Heart left ventricle (tissue), 16 donors: ENCODE measurements around the gene TPRN. TPM values are rescaled to one million over a fixed set of nuclear protein-coding genes. Genes with fewer than 3 reads are reported as not detected.

Experiments
- ATAC-seq, 4 donors: fragments of 200-7000 bp; cut with Tn5 transposase; one replicate each; pipeline ENCODE4 v1.9.1; 2020 to 2022; ENCODE audit warnings: moderate library complexity in 4 of 4, mild to moderate bottlenecking in 3 of 4, moderate number of reproducible peaks in 1 of 4
- DNase-seq, 5 donors: peaks; one replicate each; pipeline ENCODE4 v3.0.0-alpha.2; 2020
- H3K27ac ChIP-seq, 12 donors: fragments of 200-600 bp; sonication (generic) in 4 of 12; one replicate each; pipeline versions ENCODE4 v1.5.0 to v1.8.0; 2016 to 2022; ENCODE audit warnings: mild to moderate bottlenecking in 2 of 12
- H3K27me3 ChIP-seq, 9 donors: fragments of 200-600 bp; sonication (generic) in 2 of 9; one replicate each; pipeline versions ENCODE4 v1.5.1 to v1.8.0; 2016 to 2022; ENCODE audit warnings: mild to moderate bottlenecking in 3 of 9
- H3K36me3 ChIP-seq, 9 donors: fragments of 200-600 bp; sonication (generic) in 2 of 9; one replicate each; pipeline versions ENCODE4 v1.5.0 to v1.8.0; 2018 to 2022; ENCODE audit warnings: mild to moderate bottlenecking in 2 of 9
- H3K4me1 ChIP-seq, 12 donors: fragments of 200-600 bp; sonication (generic) in 4 of 12; one replicate each; pipeline versions ENCODE4 v1.5.0 to v1.8.0; 2016 to 2022; ENCODE audit warnings: mild to moderate bottlenecking in 3 of 12
- H3K4me3 ChIP-seq, 12 donors: fragments of 200-600 bp; sonication (generic) in 4 of 12; one replicate each; pipeline versions ENCODE4 v1.5.0 to v1.8.0; 2017 to 2022; ENCODE audit warnings: mild to moderate bottlenecking in 9 of 12, moderate library complexity in 4 of 12
- H3K9me3 ChIP-seq, 12 donors: fragments of 200-600 bp; sonication (generic) in 4 of 12; one replicate each; pipeline versions ENCODE4 v1.5.0 to v1.8.0; 2016 to 2022; ENCODE audit warnings: mild to moderate bottlenecking in 1 of 12
- POLR2A ChIP-seq, 2 donors: fragments of 450-650 bp; IDR thresholded peaks; one replicate each; pipeline ENCODE4 v1.6.1; 2017; ENCODE audit warnings: antibody characterized with exemption in 2 of 2, mild to moderate bottlenecking in 2 of 2, moderate library complexity in 2 of 2
- WGBS, 4 donors: extraction: QIAGEN DNeasy Blood & Tissue Kit in 2 of 4; methylation state at CpG; one replicate each; pipeline versions ENCODE4 v1.1.5 to v1.1.7; 2013 to 2018; 5-methylcytosine and 5-hydroxymethylcytosine counted together
- intact Hi-C, 10 donors: fragments of 100-400 bp; cut with DNase I; formaldehyde crosslinking; loops; one replicate each; pipeline versions ENCODE4 v1.11.1 to v1.14.2; 2022
- polyA plus RNA-seq, 2 donors: library from polyadenylated mRNA; stranded (reverse); fragments of 200-250 nt; gene quantifications; one replicate each; pipeline ENCODE4 v1.2.3, GENCODE V29; 2013
- total RNA-seq, 9 donors: library from RNA; depleted of rRNA in 2 of 9; stranded (reverse); fragments of >200 nt in 2 of 9; fragmentation: NEBNext Ultra II Directional in 3 of 9; extraction: Animal tissue kit (Norgen Biotek cat#: 25700) in 3 of 9; gene quantifications; one replicate each; pipeline versions ENCODE4 v1.1.0 to v1.2.4, GENCODE V29; 2016 to 2023
- TF ChIP-seq, protein P1 (sequence below), 12 donors: fragments of 200-600 bp; sonication (generic) in 4 of 12; IDR thresholded peaks; one replicate each; pipeline versions ENCODE4 v1.5.0 to v1.8.0; 2018 to 2022; ENCODE audit warnings: antibody characterized with exemption in 12 of 12, mild to moderate bottlenecking in 5 of 12
- donor health status: ischemic (EF 13 %, LVEDD 7.1; RV severe dilation, severe dysfunction).
- donor health status: healthy with polysubstance abuse.
- donor health status: DM: no; HTN: yes; CAD: no.
- donor health status: DM: no; HTN: no; CAD: no.
- donor health status: ischemic (EF 25% LVEDD 6.9; RV normal size, moderate dysfunction).
- donor health status: ischemic (EF 25% LVEDD 5.7; RV mildly dilated, moderate dysfunction).
- donor health status: healthy.
- donor health status: DM: yes; HTN: yes; CAD: no.
- donor health status: ischemic (EF 35%, LVEDD 5.7; RV mildly dilated, moderate dysfunction).
- donor health status: nonischemic (EF 11% LVEDD 7.7; RV severe dilation, severe dysfunction).
- donor health status: DM: yes; HTN: yes; CAD: no.
- donor health status: PGD.
- donor health status: ischemic (EF 29% LVEDD 5.4; RV normal size, mild dysfunction).
- donor health status: nonischemic (EF 23%, LVEDD 6.1; RV moderate dilation, normal function).

TPRN gene
- total and polyA plus RNA-seq, 11 donors = 11.5 to 18.0 (median 16.6) TPM

DNA sequence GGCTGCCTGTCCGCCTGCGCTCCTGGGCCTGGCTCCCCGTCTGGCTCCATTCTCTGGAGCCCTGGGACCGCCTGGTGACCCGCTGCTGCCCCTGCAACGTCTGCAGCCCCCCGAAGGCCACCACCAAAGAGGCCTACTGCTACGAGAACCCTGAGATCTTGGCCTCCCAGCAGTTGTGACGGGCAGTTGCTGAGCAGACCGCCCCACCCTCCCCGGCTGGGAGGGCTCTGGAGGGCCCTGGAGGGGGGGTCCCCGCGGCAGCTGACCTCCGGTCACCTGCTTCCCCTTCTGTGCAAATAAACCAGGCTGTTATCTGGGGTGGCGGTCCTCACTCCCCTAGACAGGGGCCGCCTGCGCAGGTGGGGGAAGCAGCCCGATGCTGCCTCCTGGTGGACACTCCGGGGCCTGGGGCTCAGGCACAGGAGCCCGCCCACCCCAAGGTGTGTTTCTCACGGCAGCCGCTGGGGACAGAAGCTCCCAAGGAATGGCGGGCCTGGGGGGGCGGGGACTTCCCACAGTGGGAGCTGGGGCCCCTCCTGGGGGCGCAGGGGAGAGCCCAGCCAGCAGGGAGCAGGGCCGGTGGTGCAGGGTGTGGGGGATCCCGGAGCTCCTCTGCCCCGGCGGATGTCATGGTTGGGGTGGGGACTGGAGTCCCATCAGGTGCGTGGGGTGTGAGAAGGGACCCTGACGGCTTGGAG lies 35.8 kb upstream of the TPRN start:
- Histone ChIP-seq H3K27me3 (peaks cover 0 to 21% (median 13%) of the 10 kb centered on the region in 9 donors), H3K4me3 (peak overlapping the region in 10 of 12 donors; percentile 4 to 41 (median 32)), H3K9me3 (no peaks in the 10 kb centered on the region), H3K36me3 (no peaks in the 10 kb centered on the region), H3K27ac (peak overlapping the region in 1 of 12 donors; percentile 37), H3K4me1 (peaks cover 0 to 50% (median 27%) of the 10 kb centered on the region in 12 donors)
- peak in 1 of 2 donors; percentile 18 for TF ChIP-seq POLR2A (IDR thresholded peaks at IDR 0.05)
- TF ChIP-seq, protein P1, sequence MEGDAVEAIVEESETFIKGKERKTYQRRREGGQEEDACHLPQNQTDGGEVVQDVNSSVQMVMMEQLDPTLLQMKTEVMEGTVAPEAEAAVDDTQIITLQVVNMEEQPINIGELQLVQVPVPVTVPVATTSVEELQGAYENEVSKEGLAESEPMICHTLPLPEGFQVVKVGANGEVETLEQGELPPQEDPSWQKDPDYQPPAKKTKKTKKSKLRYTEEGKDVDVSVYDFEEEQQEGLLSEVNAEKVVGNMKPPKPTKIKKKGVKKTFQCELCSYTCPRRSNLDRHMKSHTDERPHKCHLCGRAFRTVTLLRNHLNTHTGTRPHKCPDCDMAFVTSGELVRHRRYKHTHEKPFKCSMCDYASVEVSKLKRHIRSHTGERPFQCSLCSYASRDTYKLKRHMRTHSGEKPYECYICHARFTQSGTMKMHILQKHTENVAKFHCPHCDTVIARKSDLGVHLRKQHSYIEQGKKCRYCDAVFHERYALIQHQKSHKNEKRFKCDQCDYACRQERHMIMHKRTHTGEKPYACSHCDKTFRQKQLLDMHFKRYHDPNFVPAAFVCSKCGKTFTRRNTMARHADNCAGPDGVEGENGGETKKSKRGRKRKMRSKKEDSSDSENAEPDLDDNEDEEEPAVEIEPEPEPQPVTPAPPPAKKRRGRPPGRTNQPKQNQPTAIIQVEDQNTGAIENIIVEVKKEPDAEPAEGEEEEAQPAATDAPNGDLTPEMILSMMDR (IDR thresholded peaks at IDR 0.05) = peak; percentile 91 to 100 (median 98)
- ATAC-seq = peak; percentile 21 to 54 (median 43)
- intact Hi-C loops = loop anchor here in 2 of 10 donors (5.0 to 10.0 kb wide), 2 partner anchors 119 to 452 kb away; no protein-coding TSS in a partner anchor
- DNase-seq = peak; percentile 84 to 94 (median 87)
- 10 to 17% (median 14%) methylated on average over 10 to 31 of the region's 31 CpGs for WGBS, 4 donors

DNA sequence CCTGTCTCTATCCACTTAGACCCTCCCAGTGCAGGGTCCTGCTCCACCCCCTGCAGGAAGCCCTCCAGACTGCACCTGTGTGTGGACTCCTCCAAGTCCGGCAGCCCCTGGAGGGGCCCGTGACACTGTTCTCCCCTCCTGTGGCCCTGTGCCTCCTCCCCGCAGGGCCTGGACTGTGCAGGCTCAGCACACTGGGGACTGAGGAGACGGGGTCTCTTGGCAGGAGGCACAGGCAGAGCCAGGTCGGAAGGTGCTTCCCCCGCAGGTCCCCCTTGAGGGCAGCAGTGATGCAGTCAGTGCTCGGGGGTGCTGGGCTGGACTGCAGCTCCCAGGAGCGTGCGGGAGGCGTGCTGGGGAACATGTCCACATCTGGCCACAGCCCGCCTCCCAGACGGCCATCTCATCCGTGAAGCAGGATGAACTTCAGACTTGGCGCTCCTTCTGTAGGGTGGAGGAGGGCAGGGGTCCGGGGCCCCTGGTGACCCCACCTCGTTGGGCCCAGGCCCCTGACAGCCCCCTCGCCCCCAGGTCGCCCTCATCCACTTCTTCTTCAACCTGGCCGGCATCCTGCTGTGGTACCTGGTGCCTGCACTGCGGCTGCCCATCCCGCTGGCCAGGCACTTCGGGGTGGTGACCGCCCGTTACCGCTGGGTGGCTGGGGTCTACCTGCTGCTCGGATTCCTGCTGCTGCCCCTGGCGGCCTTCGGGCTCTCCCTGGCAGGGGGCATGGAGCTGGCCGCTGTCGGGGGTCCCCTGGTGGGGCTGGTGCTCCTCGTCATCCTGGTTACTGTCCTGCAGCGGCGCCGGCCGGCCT lies 35.1 kb upstream of the TPRN start:
- TF ChIP-seq POLR2A (IDR thresholded peaks at IDR 0.05) = no peak
- TF ChIP-seq, protein P1 (IDR thresholded peaks at IDR 0.05) = no peak
- Histone ChIP-seq H3K4me3 (peak overlapping the region in 10 of 12 donors; percentile 4 to 41 (median 32)), H3K9me3 (no peaks in the 10 kb centered on the region), H3K36me3 (no peaks in the 10 kb centered on the region), H3K27me3 (peaks cover 0 to 29% (median 19%) of the 10 kb centered on the region in 9 donors), H3K4me1 (peaks cover 0 to 50% (median 27%) of the 10 kb centered on the region in 12 donors), H3K27ac (no peak overlapping the region)
- WGBS, 4 donors = 67 to 84% (median 70%) methylated on average over 25 to 35 of the region's 35 CpGs
- DNase-seq = no peak
- no peak for ATAC-seq
- intact Hi-C loops = loop anchor here in 2 of 10 donors (5.0 to 10.0 kb wide), 2 partner anchors 118 to 451 kb away; no protein-coding TSS in a partner anchor

DNA sequence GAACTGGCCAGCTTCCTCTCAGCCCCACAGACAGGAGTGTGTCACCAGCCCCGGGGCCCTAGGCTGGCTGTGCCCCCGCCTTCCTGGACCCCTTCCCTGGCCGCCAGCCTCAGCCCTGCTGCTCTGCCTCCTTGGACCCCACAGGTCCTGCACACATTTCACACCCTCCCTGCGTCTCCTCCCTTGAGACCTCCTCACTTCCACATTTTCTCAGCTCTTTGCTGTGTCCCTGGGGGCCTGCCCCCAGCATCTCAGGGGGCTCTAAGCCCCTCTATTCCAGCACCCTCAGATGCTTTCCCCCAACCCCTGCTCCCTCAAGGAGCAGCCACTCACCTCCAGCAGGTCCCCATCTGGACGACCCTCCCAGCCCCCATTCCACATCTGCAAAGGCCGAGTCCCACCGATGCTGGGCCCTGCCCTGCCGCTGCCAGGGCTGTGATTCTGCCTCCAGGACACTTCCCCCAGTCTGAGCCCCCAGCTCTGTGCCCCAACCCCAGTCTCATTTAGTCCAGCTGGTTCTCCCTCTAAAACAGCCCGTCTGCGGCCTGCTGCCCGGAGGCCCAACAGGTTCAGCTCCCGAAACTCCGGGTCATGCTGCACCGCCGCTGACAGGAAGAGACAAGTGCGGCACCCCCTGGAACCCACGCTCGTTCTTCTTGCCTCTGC lies 34.4 kb upstream of the TPRN start:
- intact Hi-C loops = loop anchor here in 2 of 10 donors (5.0 to 10.0 kb wide), 2 partner anchors 118 to 450 kb away; no protein-coding TSS in a partner anchor
- Histone ChIP-seq H3K4me3 (no peak overlapping the region), H3K27ac (no peak overlapping the region), H3K9me3 (no peaks in the 10 kb centered on the region), H3K4me1 (peaks cover 0 to 42% (median 24%) of the 10 kb centered on the region in 12 donors), H3K27me3 (peaks cover 4 to 36% (median 27%) of the 10 kb centered on the region in 9 donors), H3K36me3 (no peaks in the 10 kb centered on the region)
- ATAC-seq = no peak
- 72 to 81% (median 79%) methylated on average over 16 to 18 of the region's 18 CpGs for WGBS, 4 donors
- TF ChIP-seq POLR2A (IDR thresholded peaks at IDR 0.05) = no peak
- TF ChIP-seq, protein P1 (IDR thresholded peaks at IDR 0.05) = no peak
- no peak for DNase-seq
